ENCODE measurements around the gene LAS1L. TPM values are rescaled to one million over a fixed set of nuclear protein-coding genes. Genes with fewer than 3 reads are reported as not detected.

LAS1L gene
- total RNA-seq, 2 donors from 2014 or later = 9.9 to 12.7 TPM

- intact Hi-C loops (cut with DNase I) = no loop called here
- no peak overlapping the region for H3K4me3 ChIP-seq
- WGBS, 2 donors = 92 to 93% methylated on average over 2 to 23 of the region's 62 CpGs
- no peaks in the 10 kb centered on the region for H3K9me3 ChIP-seq
- TF ChIP-seq, protein P1, sequence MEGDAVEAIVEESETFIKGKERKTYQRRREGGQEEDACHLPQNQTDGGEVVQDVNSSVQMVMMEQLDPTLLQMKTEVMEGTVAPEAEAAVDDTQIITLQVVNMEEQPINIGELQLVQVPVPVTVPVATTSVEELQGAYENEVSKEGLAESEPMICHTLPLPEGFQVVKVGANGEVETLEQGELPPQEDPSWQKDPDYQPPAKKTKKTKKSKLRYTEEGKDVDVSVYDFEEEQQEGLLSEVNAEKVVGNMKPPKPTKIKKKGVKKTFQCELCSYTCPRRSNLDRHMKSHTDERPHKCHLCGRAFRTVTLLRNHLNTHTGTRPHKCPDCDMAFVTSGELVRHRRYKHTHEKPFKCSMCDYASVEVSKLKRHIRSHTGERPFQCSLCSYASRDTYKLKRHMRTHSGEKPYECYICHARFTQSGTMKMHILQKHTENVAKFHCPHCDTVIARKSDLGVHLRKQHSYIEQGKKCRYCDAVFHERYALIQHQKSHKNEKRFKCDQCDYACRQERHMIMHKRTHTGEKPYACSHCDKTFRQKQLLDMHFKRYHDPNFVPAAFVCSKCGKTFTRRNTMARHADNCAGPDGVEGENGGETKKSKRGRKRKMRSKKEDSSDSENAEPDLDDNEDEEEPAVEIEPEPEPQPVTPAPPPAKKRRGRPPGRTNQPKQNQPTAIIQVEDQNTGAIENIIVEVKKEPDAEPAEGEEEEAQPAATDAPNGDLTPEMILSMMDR (IDR thresholded peaks at IDR 0.05) = no peak
- TF ChIP-seq POLR2A (IDR thresholded peaks at IDR 0.05) = no peak
- DNase-seq = no peak
- no peaks in the 10 kb centered on the region for H3K36me3 ChIP-seq (replicated peaks in 1 of 2; ENCODE audit: insufficient read depth in 1 of 2, low read depth in 2 of 2)
- no peak for ATAC-seq
- H3K27me3 ChIP-seq = no peaks in the 10 kb centered on the region
- H3K27ac ChIP-seq = no peak overlapping the region
- no peaks in the 10 kb centered on the region for H3K4me1 ChIP-seq
These were observed 17.1 kb upstream of the LAS1L start for GRCh38 chrX:65551489-65552339.

DNA sequence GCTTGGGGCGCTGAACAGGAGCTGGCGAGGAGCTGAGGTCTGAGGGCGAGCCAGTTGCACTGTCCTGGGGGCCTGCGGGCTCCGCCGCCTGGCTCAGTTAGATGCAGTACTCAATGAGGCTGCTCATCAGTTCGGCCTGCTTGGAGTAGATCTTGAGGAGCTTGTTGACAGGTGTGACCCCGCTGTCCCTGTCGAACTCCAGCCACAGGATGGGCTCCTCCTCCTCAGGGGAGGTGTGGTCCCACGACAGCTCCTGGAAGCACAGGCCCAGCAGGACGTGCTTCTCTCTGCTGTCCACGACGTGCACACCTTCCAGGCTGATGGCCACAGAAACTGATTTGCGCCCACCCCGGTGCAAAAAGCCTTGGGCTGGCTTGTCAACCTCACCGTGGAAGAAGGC, 16.5 kb upstream of the LAS1L start:
- H3K27me3 ChIP-seq = no peaks in the 10 kb centered on the region
- 69% methylated on average over 3 of the region's 16 CpGs; no CpG with 5 or more reads in 1 of the 2 donors for WGBS, 2 donors
- no peak overlapping the region for H3K4me3 ChIP-seq
- no peaks in the 10 kb centered on the region for H3K36me3 ChIP-seq (replicated peaks in 1 of 2; ENCODE audit: insufficient read depth in 1 of 2, low read depth in 2 of 2)
- DNase-seq (no peak), ATAC-seq (no peak)
- H3K9me3 ChIP-seq = no peaks in the 10 kb centered on the region
- intact Hi-C loops (cut with DNase I) = no loop called here
- H3K4me1 ChIP-seq = no peaks in the 10 kb centered on the region
- TF ChIP-seq, protein P1 (IDR thresholded peaks at IDR 0.05) = no peak
- no peak for TF ChIP-seq POLR2A (IDR thresholded peaks at IDR 0.05)
- H3K27ac ChIP-seq = no peak overlapping the region

DNA sequence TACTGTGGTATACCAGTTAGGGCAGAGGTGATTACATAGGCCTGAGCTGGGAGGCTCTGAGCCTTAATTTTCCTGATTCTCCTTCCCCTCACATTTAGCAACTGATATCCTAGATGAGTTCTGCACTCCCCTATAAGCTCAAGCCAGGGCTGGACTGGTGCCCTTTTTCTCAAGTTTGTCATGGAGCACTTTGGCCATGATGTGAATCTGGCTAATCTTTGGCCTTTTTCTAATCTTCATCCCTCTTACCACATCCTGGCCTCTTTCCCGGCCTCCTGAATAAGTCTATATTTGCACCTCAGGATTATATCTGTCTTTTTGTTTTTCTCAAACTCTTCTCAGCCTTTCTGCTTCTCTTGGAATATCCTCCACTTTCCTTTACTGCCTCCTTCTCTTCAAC, 10.9 kb upstream of the LAS1L start:
- intact Hi-C loops (cut with DNase I) = no loop called here
- Histone ChIP-seq H3K27ac (no peak overlapping the region), H3K27me3 (no peaks in the 10 kb centered on the region), H3K4me3 (no peak overlapping the region), H3K36me3 (replicated peaks in 1 of 2; ENCODE audit: insufficient read depth in 1 of 2, low read depth in 2 of 2) (no peaks in the 10 kb centered on the region), H3K9me3 (no peaks in the 10 kb centered on the region), H3K4me1 (no peaks in the 10 kb centered on the region)
- DNase-seq (no peak), ATAC-seq (no peak)
- 50 to 54% methylated on average over 1 of the region's 1 CpG for WGBS, 2 donors
- TF ChIP-seq, protein P1 (IDR thresholded peaks at IDR 0.05) = no peak
- no peak for TF ChIP-seq POLR2A (IDR thresholded peaks at IDR 0.05)

GRCh38 chrX:65537229-65537628, 2.6 kb upstream of the LAS1L start:
- Histone ChIP-seq H3K4me1 (peaks cover 12% of the 10 kb centered on the region), H3K9me3 (no peaks in the 10 kb centered on the region), H3K27me3 (no peaks in the 10 kb centered on the region), H3K27ac (no peak overlapping the region), H3K4me3 (no peak overlapping the region), H3K36me3 (replicated peaks in 1 of 2; ENCODE audit: insufficient read depth in 1 of 2, low read depth in 2 of 2) (no peaks in the 10 kb centered on the region)
- TF ChIP-seq, protein P1 (IDR thresholded peaks at IDR 0.05) = no peak
- no peak for TF ChIP-seq POLR2A (IDR thresholded peaks at IDR 0.05)
- DNase-seq = no peak
- intact Hi-C loops (cut with DNase I) = no loop called here
- no peak for ATAC-seq
- 8 to 27% methylated on average over 3 of the region's 3 CpGs for WGBS, 2 donors

DNA sequence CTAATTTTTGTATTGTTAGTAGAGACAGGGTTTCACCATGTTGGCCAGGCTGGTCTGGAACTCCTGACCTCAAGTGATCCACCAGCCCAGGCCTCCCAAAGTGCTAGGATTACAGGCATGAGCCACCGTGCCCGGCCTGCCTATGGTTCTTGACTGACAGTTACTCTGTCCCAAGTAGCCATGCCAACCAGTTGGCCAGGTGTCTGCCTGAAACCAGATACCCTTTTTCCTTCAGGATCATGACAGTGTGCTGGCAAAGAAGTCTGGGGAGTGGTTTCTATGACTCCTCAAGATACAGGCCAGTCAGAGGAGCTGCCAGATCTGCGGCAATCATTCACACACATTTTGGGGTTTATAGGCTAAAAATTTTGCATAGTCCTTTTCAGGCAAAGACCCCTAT, 1.7 kb upstream of the LAS1L start:
- no peaks in the 10 kb centered on the region for H3K9me3 ChIP-seq
- no peaks in the 10 kb centered on the region for H3K36me3 ChIP-seq (replicated peaks in 1 of 2; ENCODE audit: insufficient read depth in 1 of 2, low read depth in 2 of 2)
- H3K4me3 ChIP-seq = no peak overlapping the region
- TF ChIP-seq, protein P1 (IDR thresholded peaks at IDR 0.05) = no peak
- TF ChIP-seq POLR2A (IDR thresholded peaks at IDR 0.05) = no peak
- H3K4me1 ChIP-seq = peaks cover 12% of the 10 kb centered on the region
- DNase-seq = no peak
- H3K27me3 ChIP-seq = no peaks in the 10 kb centered on the region
- no peak overlapping the region for H3K27ac ChIP-seq
- no peak for ATAC-seq
- intact Hi-C loops (cut with DNase I) = no loop called here
- 83 to 100% methylated on average over 1 to 2 of the region's 3 CpGs for WGBS, 2 donors
